Measurements from ENCODE around the gene PEX10. TPM values are rescaled to one million over a fixed set of nuclear protein-coding genes. Genes with fewer than 3 reads are reported as not detected.

The PEX10 gene
- total and polyA plus RNA-seq, 2 experiments from 2014 or later = 34.2 to 37.5 TPM

- H3K4me1 ChIP-seq (ENCODE audit: low read depth) = no peaks in the 10 kb centered on the region
- no peaks in the 10 kb centered on the region for H3K27me3 ChIP-seq
- H3K9me3 ChIP-seq (ENCODE audit: low read depth) = no peaks in the 10 kb centered on the region
- H3K4me3 ChIP-seq = no peak overlapping the region
- DNase-seq (ENCODE audit: low read depth in 1 of 2, low spot score in 1 of 2) = peak; percentile 32 to 54
- TF ChIP-seq CTCF (IDR thresholded peaks at IDR 0.05; ENCODE audit: low read depth, low read length) = peak; percentile 56
- no peak overlapping the region for H3K27ac ChIP-seq
- H3K36me3 ChIP-seq = no peaks in the 10 kb centered on the region
Observed at GRCh38 chr1:2382621-2383361, 29.6 kb downstream of the PEX10 start.

- Histone ChIP-seq H3K4me3 (no peak overlapping the region), H3K9me3 (ENCODE audit: low read depth) (no peaks in the 10 kb centered on the region), H3K27me3 (no peaks in the 10 kb centered on the region), H3K4me1 (ENCODE audit: low read depth) (no peaks in the 10 kb centered on the region), H3K36me3 (no peaks in the 10 kb centered on the region), H3K27ac (no peak overlapping the region)
- peak; percentile 82 to 88 for DNase-seq (ENCODE audit: low read depth in 1 of 2, low spot score in 1 of 2)
- TF ChIP-seq CTCF (IDR thresholded peaks at IDR 0.05; ENCODE audit: low read depth, low read length) = peak; percentile 94
Observed at GRCh38 chr1:2381741-2382620, 30.4 kb downstream of the PEX10 start.

- H3K27ac ChIP-seq = no peak overlapping the region
- H3K27me3 ChIP-seq = no peaks in the 10 kb centered on the region
- H3K4me1 ChIP-seq (ENCODE audit: low read depth) = no peaks in the 10 kb centered on the region
- no peaks in the 10 kb centered on the region for H3K36me3 ChIP-seq
- no peak for DNase-seq (ENCODE audit: low read depth in 1 of 2, low spot score in 1 of 2)
- H3K9me3 ChIP-seq (ENCODE audit: low read depth) = no peaks in the 10 kb centered on the region
- H3K4me3 ChIP-seq = no peak overlapping the region
- no peak for TF ChIP-seq CTCF (IDR thresholded peaks at IDR 0.05; ENCODE audit: low read depth, low read length)
Observed at GRCh38 chr1:2380816-2381591, 31.4 kb downstream of the PEX10 start.

- no peak overlapping the region for H3K27ac ChIP-seq
- DNase-seq (ENCODE audit: low read depth in 1 of 2, low spot score in 1 of 2) = no peak
- H3K27me3 ChIP-seq = no peaks in the 10 kb centered on the region
- TF ChIP-seq CTCF (IDR thresholded peaks at IDR 0.05; ENCODE audit: low read depth, low read length) = no peak
- H3K4me1 ChIP-seq (ENCODE audit: low read depth) = no peaks in the 10 kb centered on the region
- H3K4me3 ChIP-seq = no peak overlapping the region
- H3K36me3 ChIP-seq = no peaks in the 10 kb centered on the region
- H3K9me3 ChIP-seq (ENCODE audit: low read depth) = no peaks in the 10 kb centered on the region
Observed at GRCh38 chr1:2379733-2380404, 32.5 kb downstream of the PEX10 start.

Data from cardiac muscle cell (in vitro differentiated cells and primary cell).